Left ventricle myocardium inferior (tissue), 1 donor: ENCODE measurements around the gene FRAS1. TPM values are rescaled to one million over a fixed set of nuclear protein-coding genes. Genes with fewer than 3 reads are reported as not detected.

ENCODE experiments used
- DNase-seq: peaks from one replicate; pipeline ENCODE4 v3.0.0-alpha.2; 2020
- H3K27ac ChIP-seq: fragments of 200-600 bp; replicated peaks from 2 replicates; pipeline ENCODE4 v1.8.0; 2021
- H3K27me3 ChIP-seq: fragments of 200-600 bp; 2 replicates; pipeline ENCODE4 v1.8.0; 2021; ENCODE audit warnings: low read depth
- H3K36me3 ChIP-seq: fragments of 200-600 bp; 2 replicates; pipeline ENCODE4 v1.8.0; 2021
- H3K4me1 ChIP-seq: fragments of 200-600 bp; 2 replicates; pipeline ENCODE4 v1.8.0; 2021
- H3K4me3 ChIP-seq: fragments of 200-600 bp; 2 replicates; pipeline ENCODE4 v1.8.0; 2021; ENCODE audit warnings: mild to moderate bottlenecking, moderate library complexity
- H3K9me3 ChIP-seq: fragments of 200-600 bp; replicated peaks from 2 replicates; pipeline ENCODE4 v1.8.0; 2021
- intact Hi-C: fragments of 100-400 bp; cut with micrococcal nuclease; formaldehyde crosslinking; loops from one replicate; pipeline ENCODE4 v1.11.0; 2022
- total RNA-seq: library from RNA; stranded (reverse); fragmentation: NEBNext Ultra II Directional; extraction: Animal tissue kit (Norgen Biotek cat#: 25700); gene quantifications from one replicate; pipeline ENCODE4 v1.2.1, GENCODE V29; 2021
- TF ChIP-seq, protein P1 (sequence below): fragments of 200-600 bp; IDR thresholded peaks from 2 replicates; pipeline ENCODE4 v1.8.0; 2021; ENCODE audit warnings: antibody characterized with exemption, mild to moderate bottlenecking, borderline replicate concordance
- donor health status: DM: no; HTN: yes; CAD: no; lungs with severe emphysema.

Gene FRAS1
- total RNA-seq, 1 donor from 2014 or later = 1.4 TPM

DNA sequence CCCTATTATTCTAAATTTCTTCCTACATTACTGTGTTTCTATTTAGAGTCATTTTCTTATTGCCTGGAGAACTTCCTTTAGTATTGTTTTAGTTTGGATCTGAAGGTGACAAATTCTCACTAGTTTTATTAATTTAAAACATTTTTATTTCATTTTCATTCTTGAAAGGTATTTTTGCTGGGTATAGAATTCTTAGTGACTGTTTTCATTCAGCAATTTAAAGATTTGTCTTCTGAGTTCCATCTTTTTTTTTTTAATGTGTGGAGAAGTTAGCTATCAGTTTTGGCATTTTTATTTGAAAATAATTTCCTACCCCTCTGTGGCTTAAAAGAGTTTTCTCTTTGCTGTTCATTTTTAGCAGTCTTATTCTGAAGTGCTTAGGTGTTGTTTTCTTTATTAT is 169.2 kb downstream of the FRAS1 start:
- Histone ChIP-seq H3K9me3 (peaks cover 17% of the 10 kb centered on the region), H3K4me3 (no peak overlapping the region), H3K27me3 (no peaks in the 10 kb centered on the region), H3K27ac (no peak overlapping the region), H3K36me3 (no peaks in the 10 kb centered on the region), H3K4me1 (no peaks in the 10 kb centered on the region)
- no peak for DNase-seq
- intact Hi-C loops = no loop called here
- TF ChIP-seq, protein P1, sequence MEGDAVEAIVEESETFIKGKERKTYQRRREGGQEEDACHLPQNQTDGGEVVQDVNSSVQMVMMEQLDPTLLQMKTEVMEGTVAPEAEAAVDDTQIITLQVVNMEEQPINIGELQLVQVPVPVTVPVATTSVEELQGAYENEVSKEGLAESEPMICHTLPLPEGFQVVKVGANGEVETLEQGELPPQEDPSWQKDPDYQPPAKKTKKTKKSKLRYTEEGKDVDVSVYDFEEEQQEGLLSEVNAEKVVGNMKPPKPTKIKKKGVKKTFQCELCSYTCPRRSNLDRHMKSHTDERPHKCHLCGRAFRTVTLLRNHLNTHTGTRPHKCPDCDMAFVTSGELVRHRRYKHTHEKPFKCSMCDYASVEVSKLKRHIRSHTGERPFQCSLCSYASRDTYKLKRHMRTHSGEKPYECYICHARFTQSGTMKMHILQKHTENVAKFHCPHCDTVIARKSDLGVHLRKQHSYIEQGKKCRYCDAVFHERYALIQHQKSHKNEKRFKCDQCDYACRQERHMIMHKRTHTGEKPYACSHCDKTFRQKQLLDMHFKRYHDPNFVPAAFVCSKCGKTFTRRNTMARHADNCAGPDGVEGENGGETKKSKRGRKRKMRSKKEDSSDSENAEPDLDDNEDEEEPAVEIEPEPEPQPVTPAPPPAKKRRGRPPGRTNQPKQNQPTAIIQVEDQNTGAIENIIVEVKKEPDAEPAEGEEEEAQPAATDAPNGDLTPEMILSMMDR = no peak

DNA sequence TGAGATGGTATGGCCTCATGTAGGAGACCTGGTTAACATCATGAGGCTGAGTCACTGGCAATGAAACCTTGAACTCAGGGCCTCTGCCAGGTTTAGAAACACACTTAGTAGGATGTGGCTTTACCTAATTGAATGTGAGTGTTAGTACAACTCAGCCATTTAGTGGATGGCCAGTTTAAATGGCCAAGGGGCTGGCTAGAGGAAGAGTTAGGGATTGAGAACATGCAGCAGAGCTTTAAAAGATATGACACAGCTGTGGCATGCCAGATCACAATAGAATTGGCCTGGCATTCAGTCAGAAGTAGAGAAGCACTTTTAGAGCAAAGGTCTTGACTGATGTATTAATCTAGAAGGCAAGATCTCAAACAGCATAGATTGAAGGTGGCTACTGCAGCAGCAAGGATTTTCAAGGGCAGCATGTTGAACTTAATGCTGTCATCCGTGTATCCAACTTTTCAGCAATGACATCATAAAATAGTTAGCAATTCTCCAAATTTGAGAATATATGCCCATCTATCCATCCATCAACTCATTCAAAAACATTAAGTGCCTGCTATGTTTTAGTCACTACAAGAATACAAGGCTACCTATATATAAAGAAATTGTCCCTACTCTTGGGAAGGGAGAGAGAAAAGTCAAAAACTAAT is 170.4 kb downstream of the FRAS1 start:
- Histone ChIP-seq H3K4me1 (no peaks in the 10 kb centered on the region), H3K27me3 (no peaks in the 10 kb centered on the region), H3K4me3 (no peak overlapping the region), H3K27ac (no peak overlapping the region), H3K36me3 (no peaks in the 10 kb centered on the region), H3K9me3 (peaks cover 17% of the 10 kb centered on the region)
- DNase-seq = no peak
- intact Hi-C loops = no loop called here
- TF ChIP-seq, protein P1 = no peak

DNA sequence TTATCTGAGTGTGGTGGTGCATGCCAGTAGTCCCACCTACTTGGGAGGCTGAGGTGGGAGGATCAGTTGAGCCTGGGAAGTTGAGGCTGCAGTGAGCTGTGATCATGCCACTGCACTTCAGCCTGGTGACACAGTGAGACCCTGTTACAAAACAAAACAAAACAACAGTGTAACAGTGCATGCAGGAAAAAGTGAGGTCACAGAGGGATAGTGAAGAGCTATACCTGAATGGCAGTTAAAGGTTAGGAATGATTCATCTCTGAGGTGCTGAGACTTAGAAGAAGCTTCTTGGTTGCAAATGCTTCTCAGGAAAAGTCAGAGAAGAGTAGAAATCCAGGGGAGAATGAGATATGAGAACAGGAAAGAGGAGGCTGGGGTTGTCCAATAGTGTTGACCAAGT is 178.7 kb downstream of the FRAS1 start:
- Histone ChIP-seq H3K36me3 (no peaks in the 10 kb centered on the region), H3K27me3 (no peaks in the 10 kb centered on the region), H3K9me3 (no peaks in the 10 kb centered on the region), H3K27ac (no peak overlapping the region), H3K4me1 (no peaks in the 10 kb centered on the region), H3K4me3 (no peak overlapping the region)
- intact Hi-C loops = no loop called here
- no peak for DNase-seq
- TF ChIP-seq, protein P1 = no peak

DNA sequence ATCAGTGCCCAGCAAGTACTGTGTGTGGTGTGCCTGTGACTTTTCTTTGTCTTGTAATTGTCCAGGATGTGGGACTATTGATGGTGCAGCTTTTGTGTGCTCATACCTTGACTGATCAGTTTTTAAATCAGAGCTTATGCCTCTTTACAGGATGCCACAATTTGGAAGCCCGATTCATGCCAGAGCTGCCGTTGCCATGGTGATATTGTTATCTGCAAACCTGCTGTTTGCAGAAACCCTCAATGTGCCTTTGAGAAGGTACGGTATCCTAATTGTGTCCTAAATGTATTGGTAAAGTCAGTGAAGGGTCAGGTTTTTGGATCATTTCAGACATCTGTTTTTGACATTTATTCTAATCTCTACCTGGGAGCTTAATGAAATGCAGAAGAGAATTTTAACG is 180.2 kb downstream of the FRAS1 start:
- Histone ChIP-seq H3K27me3 (no peaks in the 10 kb centered on the region), H3K36me3 (no peaks in the 10 kb centered on the region), H3K4me3 (no peak overlapping the region), H3K4me1 (no peaks in the 10 kb centered on the region), H3K27ac (no peak overlapping the region), H3K9me3 (no peaks in the 10 kb centered on the region)
- TF ChIP-seq, protein P1 = no peak
- intact Hi-C loops = no loop called here
- no peak for DNase-seq

DNA sequence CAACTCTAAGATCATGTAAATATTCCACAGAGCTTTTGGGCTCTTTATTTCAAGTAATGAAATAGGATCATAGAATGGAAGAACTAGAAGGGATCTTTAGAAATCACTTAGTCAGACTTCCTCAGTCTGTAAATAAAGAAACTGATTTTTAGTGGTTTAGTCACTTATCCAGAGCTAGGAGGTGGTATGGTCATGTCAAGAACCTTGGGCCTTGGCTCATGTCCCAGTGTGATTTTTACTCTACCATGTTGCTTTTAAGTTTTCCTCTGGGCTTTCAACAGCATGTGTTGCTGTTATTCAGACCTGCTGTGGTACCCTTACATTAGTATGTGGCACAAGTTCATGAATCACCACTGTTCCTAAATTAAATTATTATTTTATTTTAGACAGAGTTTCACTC is 184.9 kb downstream of the FRAS1 start:
- DNase-seq = no peak
- TF ChIP-seq, protein P1 = no peak
- intact Hi-C loops = no loop called here
- no peak overlapping the region for H3K27ac ChIP-seq
- no peaks in the 10 kb centered on the region for H3K27me3 ChIP-seq
- no peaks in the 10 kb centered on the region for H3K36me3 ChIP-seq
- H3K9me3 ChIP-seq = no peaks in the 10 kb centered on the region
- no peaks in the 10 kb centered on the region for H3K4me1 ChIP-seq
- H3K4me3 ChIP-seq = no peak overlapping the region
